Activated CD4-positive, alpha-beta T cell treated with anti-CD3 and anti-CD28 coated beads for 48 hours (primary cell): ENCODE measurements around the gene SRSF11.
"Not testable (repeated sequence)": the region's sequence is repeated elsewhere in the genome, so short reads cannot be mapped to it uniquely, and the experiment has no call there.

Experiments used
- DNase-seq: peaks from one replicate; pipeline ENCODE4 v3.0.0-alpha.2; 2020

The SRSF11 gene, protein sequence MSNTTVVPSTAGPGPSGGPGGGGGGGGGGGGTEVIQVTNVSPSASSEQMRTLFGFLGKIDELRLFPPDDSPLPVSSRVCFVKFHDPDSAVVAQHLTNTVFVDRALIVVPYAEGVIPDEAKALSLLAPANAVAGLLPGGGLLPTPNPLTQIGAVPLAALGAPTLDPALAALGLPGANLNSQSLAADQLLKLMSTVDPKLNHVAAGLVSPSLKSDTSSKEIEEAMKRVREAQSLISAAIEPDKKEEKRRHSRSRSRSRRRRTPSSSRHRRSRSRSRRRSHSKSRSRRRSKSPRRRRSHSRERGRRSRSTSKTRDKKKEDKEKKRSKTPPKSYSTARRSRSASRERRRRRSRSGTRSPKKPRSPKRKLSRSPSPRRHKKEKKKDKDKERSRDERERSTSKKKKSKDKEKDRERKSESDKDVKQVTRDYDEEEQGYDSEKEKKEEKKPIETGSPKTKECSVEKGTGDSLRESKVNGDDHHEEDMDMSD

GRCh38 chr1:70221238-70222121, at the start of gene SRSF11:
TSS of gene SRSF11 (plus strand) at chr1:70221380. CDS start at chr1:70221637, 257 bp downstream.
- DNase-seq: peak; percentile 98

- no peak for DNase-seq
Observed at GRCh38 chr1:70171512-70171911, 49.7 kb upstream of the SRSF11 start.

DNA sequence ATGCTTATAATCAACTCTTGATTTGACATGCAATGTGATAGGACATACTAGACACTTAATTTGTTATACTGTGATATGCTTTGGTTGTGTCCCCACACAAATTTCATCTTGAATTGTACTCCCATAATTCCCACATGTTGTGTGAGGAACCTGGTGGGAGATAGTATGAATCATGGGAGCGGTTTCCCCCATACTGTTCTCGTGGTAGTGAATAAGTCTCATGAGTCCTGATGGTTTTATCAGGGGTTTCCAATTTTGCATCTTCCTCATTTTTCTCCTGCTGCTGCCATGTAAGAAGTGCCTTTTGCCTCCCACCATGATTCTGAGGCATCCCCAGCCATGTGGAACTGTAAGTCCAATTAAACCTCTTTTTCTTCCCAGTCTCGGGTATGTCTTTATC, 36.0 kb upstream of the SRSF11 start:
- not testable (repeated sequence) for DNase-seq

- no peak for DNase-seq
Observed at GRCh38 chr1:70188522-70188921, 32.7 kb upstream of the SRSF11 start.

DNA sequence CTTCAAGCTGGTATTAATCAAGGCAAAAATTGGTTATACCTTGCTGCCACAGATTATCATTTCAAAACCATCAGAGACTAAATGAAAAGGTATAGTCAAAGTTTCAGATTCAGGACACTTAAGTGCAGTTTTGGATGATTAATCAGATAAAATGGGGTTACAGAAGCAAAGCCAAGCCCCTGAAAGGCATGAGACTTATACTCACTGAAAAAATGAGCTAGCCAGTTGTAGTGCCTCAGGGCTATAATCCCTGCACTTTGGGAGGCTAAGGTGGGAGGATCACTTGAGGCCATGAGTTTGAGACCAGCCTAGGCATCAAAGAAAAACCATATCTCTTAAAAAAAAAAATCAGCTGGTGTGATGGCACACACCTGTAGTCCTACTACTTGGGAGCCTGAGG, 31.0 kb upstream of the SRSF11 start:
- no peak for DNase-seq

DNA sequence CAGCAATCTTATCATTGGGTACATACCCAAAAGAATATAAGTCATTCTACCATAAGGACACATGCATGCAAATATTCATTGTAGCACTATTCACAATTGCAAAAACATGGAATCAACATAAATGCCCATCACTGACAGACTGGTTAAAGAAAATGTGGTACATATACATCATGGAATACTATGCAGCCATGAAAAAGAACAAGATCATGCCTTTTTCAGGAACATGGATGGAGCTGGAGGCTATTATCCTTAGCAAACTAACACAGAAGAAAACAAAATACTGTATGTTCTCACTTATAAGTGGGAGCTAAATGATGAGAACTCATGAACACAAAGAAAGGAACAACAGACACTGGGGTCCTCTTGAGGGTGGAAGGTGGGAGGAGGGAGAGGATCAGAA, 28.7 kb upstream of the SRSF11 start:
- not testable (repeated sequence) for DNase-seq

GRCh38 chr1:70194601-70195000, 26.6 kb upstream of the SRSF11 start:
- DNase-seq: no peak

- no peak for DNase-seq
Observed at GRCh38 chr1:70195342-70195741, 25.8 kb upstream of the SRSF11 start.

DNA sequence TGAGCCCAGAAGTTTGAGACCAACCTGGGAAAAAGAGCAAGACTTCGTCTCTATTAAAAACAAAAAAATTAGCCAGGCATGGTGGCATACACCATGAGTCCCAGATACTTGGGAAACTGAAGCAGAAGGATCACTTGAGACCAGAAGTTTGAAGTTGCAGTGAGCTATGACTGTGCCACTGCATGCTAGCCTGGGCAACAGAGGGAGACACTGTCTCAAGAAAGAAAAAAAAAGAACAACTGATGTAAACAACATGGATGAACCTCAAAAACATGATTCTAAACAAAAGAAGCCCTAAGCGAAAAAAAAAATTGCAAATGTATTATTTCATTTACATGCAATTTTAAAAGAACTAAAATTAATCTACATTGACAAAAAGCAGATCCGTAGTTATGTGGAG, 24.8 kb upstream of the SRSF11 start:
- no peak for DNase-seq

GRCh38 chr1:70200065-70200464, 21.1 kb upstream of the SRSF11 start:
- DNase-seq: no peak

DNA sequence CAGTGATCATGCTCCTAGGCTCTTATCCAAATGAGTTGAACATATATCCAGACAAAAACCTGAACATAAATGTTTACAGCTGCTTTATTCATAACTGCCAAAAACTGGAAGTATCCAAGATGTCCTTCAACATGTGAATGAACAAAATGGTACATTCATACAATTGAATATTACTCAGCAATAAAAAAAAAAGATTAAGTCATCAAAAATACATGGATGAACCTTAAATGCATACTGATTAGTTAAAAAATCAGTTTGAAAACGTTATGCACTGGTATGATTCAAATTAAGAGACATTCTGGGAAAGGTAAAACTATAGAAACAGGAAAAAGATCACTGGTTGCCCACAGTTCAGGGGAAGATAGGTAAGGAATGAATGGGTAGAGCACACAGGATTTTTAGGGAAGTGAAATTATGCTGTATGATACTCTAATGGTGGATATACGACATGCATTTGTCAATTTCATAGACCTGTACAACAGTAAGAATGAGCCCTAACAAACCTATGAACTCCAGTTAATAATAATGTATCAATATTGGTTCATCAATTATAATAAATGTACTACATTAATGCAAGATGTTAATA, 18.9 kb upstream of the SRSF11 start:
- no peak for DNase-seq

GRCh38 chr1:70204139-70204538, 17.0 kb upstream of the SRSF11 start:
- no peak for DNase-seq

DNA sequence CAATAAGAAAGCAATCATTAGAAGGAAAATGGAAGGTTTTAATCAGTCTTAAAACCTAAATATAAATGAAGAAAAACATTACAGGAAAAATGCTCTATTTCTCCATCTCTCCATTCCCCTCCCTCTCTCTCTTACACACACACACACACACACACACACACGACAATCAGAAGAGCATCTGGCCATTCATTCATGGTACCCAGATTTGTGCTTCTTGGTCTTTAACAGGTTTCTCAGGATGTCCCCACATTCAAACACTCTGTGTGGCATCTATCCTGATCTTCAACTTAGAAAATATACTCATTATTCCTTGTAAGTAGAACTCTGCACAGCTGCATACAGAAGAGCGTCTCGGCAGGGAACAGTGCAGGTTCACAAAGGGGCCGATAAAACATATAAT, 16.6 kb upstream of the SRSF11 start:
- no peak for DNase-seq

DNA sequence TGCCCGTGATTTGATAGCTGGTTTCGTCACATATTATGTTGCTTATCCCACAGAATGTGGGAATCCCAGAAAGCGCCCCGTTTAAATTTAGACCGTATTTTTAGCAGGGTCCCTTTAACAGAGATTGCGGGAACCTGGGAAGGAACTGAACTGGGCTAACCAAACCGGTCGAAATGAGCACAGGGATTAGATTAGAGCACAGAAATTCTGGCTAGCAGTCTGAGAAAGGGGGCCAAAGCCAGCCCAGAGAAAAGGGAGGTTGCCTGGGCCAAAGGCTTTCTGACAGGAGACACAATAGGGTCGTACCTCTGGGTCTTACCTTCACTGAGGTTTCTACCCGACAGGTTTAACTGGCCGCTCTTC, 16.1 kb upstream of the SRSF11 start:
- DNase-seq: no peak

GRCh38 chr1:70205434-70206118, 15.6 kb upstream of the SRSF11 start, which contains the start of gene LRRC40:
TSS of gene LRRC40 (minus strand) at chr1:70205579. CDS start at chr1:70205540, 39 bp downstream.
- DNase-seq: peak; percentile 97

DNA sequence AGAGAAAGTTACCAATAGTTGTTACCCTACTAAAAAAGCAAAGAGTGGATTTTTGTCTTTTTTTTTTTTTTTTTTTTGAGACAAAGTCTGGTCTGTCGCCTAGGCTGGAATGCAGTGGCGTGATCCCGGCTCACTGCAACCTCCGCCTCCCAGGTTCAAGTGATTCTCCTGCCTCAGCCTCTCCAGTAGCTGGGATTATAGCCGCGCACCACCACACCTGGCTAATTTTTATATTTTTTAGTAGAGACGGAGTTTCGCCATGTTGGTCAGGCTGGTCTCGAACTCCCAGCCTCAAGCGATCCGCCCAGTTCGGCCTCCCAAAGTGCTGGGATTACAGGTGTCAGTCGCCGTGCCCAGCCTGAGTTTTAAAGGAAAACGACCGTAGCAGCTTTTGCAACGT, 14.3 kb upstream of the SRSF11 start:
- not testable (repeated sequence) for DNase-seq

DNA sequence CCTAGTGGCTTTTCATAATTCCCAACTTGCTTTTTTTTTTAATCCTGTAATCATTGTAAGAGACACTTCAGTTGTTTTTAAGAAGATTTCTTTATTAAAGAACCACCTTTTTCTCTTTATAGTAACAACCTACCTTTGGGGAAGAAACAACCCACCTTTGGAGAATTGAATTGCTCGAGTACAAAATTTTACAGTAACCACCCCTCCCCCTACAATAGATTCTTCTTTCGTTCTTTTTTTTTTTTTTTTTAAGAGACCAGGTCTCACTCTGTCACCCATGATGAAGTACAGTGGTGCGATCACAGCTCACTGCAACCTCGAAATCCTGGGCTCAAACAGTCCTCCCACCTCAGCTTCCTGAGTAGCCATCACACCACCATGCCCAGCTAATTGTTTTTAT, 13.7 kb upstream of the SRSF11 start:
- DNase-seq: no peak

- DNase-seq: no peak
Observed at GRCh38 chr1:70208292-70208691, 12.9 kb upstream of the SRSF11 start.

DNA sequence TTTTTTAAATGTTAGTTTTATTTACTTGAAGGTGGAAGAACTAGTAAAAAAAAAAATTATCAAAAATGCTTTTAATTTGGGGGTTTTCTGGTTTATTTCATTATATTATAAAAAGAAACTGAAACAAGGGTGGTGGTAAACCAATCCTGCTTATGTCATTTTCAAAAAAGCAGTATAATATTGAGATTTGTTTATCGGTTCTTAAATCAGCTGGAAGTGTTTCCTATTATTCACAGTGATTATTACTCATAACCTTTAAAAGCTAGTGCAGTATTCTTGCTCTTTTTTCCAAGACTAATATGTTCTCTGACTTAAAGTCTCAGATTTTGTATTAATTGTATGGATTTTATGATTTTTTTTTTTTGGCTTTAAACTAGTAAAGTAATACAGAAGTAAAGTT, 10.4 kb upstream of the SRSF11 start:
- DNase-seq: no peak

GRCh38 chr1:70211541-70211940, 9.6 kb upstream of the SRSF11 start:
- DNase-seq: no peak

DNA sequence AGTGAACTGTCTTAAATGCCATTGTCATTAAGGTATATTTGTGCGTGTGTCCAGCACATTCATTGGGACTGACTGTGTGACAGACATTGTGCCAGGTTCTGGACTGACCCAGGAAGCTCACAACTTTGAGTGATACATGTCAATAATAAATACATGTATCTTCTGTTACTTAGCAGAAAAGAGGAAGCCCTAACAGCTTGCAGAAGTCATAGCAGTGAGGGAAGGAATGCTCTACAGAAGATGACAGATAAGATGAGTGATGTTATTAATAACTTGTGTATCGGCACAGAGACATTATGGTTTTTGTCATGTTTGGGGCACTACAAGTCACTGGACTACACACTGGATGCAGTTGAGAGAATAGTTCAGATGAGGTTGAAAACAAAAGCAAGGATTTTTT, 1.2 kb upstream of the SRSF11 start:
- DNase-seq: no peak

- DNase-seq: no peak
Observed at GRCh38 chr1:70220517-70221237, 503 bp upstream of the SRSF11 start.
